ENCODE results near the gene HTR1D.

HTR1D gene

DNA sequence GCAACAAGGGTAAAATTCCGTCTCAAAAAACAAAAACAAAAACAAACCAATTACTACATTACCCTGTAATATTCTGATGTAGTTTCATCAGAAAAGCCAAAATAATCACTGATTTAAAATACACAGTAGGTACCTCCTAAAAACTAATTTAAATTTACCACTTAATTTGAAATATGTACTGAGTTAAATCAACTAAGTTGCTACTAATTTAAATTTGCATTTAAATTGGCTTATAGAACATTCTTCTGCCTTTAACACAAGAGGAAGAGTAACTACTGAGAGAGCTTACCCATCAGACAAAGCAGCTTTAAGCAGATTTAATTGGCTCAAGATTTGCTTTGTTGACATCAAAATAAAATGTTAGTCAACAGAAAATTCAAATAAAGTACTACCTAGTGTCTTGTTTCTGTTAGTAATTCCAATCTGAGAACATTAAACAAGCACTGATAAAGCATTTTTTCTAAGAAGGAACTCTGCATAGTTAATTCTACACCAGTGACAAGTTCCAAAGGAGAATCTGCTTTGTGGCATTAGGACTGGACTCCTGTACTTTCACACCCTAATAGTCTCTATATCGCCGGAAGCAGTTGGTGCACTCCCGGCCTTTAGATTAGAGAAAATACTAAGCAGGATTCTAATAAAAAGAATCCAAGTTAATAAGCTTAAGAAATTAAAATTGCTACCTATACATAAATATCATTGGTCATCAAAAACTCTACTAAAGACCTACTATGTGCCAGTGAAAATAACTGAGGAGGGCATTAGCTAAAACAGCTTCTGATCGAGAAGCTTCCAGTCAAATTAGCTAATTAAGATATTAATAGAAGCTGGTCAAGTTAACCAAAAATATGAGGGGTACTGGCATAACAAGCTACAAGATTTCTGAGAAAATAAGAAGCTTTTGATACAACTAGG lies 57.1 kb downstream of the HTR1D start:
- Histone ChIP-seq H3K4me3 (ENCODE audit: low read depth in 1 of 2, low read length in 2 of 2) (no peak overlapping the region), H4K20me1 (ENCODE audit: insufficient read depth, low read length) (peaks cover 56% of the 10 kb centered on the region; the same call in 1 of the 2 replicates), H3K27ac (ENCODE audit: low read length) (no peak overlapping the region), H3K4me1 (ENCODE audit: insufficient read depth, low read length) (no peaks in the 10 kb centered on the region), H3K9ac (ENCODE audit: low read depth, low read length) (no peak overlapping the region), H3K9me3 (ENCODE audit: insufficient read depth, low read length, severe bottlenecking) (no peaks in the 10 kb centered on the region), H2AFZ (ENCODE audit: low read depth, low read length) (no peak overlapping the region), H3K79me2 (ENCODE audit: insufficient read depth, low read length) (peaks cover 92% of the 10 kb centered on the region), H3K36me3 (ENCODE audit: insufficient read depth, low read length) (no peaks in the 10 kb centered on the region), H3K27me3 (ENCODE audit: insufficient read depth, low read length, poor library complexity) (no peaks in the 10 kb centered on the region), H3K4me2 (ENCODE audit: insufficient read depth, low read length) (no peak overlapping the region)
- no peak for TF ChIP-seq EZH2 (IDR thresholded peaks at IDR 0.05; ENCODE audit: borderline replicate concordance, low read depth, low read length, severe bottlenecking)
- TF ChIP-seq, protein P1, sequence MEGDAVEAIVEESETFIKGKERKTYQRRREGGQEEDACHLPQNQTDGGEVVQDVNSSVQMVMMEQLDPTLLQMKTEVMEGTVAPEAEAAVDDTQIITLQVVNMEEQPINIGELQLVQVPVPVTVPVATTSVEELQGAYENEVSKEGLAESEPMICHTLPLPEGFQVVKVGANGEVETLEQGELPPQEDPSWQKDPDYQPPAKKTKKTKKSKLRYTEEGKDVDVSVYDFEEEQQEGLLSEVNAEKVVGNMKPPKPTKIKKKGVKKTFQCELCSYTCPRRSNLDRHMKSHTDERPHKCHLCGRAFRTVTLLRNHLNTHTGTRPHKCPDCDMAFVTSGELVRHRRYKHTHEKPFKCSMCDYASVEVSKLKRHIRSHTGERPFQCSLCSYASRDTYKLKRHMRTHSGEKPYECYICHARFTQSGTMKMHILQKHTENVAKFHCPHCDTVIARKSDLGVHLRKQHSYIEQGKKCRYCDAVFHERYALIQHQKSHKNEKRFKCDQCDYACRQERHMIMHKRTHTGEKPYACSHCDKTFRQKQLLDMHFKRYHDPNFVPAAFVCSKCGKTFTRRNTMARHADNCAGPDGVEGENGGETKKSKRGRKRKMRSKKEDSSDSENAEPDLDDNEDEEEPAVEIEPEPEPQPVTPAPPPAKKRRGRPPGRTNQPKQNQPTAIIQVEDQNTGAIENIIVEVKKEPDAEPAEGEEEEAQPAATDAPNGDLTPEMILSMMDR (IDR thresholded peaks at IDR 0.05; ENCODE audit: borderline replicate concordance, extremely low read depth, low read length, poor library complexity, severe bottlenecking) = no peak
- DNase-seq = no peak
- no peak for ATAC-seq (ENCODE audit: insufficient read depth, low read depth)

DNA sequence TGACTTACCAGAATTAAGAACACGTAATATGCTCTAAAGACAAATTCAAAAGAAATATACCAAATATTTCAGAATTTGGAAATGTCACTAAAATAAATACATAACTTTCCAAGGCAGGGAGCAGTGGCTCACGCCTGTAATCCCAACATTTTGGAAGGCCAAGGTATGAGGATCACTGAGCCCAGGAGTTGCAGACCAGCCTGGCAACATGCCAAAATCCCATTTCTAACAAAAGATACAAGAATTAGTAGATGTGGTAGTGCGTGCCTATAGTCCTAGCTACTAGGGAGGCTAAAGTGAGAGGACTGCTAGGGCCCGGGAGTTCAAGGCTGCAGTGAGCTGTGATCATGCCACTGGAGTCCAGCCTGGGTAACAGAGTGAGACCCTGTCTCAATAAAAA lies 60.4 kb downstream of the HTR1D start:
- Histone ChIP-seq H3K9ac (ENCODE audit: low read depth, low read length) (no peak overlapping the region), H3K27ac (ENCODE audit: low read length) (no peak overlapping the region), H2AFZ (ENCODE audit: low read depth, low read length) (no peak overlapping the region), H3K4me1 (ENCODE audit: insufficient read depth, low read length) (no peaks in the 10 kb centered on the region), H3K79me2 (ENCODE audit: insufficient read depth, low read length) (peaks cover 89% of the 10 kb centered on the region), H3K27me3 (ENCODE audit: insufficient read depth, low read length, poor library complexity) (no peaks in the 10 kb centered on the region), H3K4me3 (ENCODE audit: low read depth in 1 of 2, low read length in 2 of 2) (no peak overlapping the region), H4K20me1 (ENCODE audit: insufficient read depth, low read length) (peaks cover 59% of the 10 kb centered on the region; the same call in 1 of the 2 replicates), H3K36me3 (ENCODE audit: insufficient read depth, low read length) (no peaks in the 10 kb centered on the region), H3K4me2 (ENCODE audit: insufficient read depth, low read length) (no peak overlapping the region), H3K9me3 (ENCODE audit: insufficient read depth, low read length, severe bottlenecking) (no peaks in the 10 kb centered on the region)
- TF ChIP-seq, protein P1 (IDR thresholded peaks at IDR 0.05; ENCODE audit: borderline replicate concordance, extremely low read depth, low read length, poor library complexity, severe bottlenecking) = no peak
- TF ChIP-seq EZH2 (IDR thresholded peaks at IDR 0.05; ENCODE audit: borderline replicate concordance, low read depth, low read length, severe bottlenecking) = no peak
- DNase-seq (no peak), ATAC-seq (ENCODE audit: insufficient read depth, low read depth) (no peak)

DNA sequence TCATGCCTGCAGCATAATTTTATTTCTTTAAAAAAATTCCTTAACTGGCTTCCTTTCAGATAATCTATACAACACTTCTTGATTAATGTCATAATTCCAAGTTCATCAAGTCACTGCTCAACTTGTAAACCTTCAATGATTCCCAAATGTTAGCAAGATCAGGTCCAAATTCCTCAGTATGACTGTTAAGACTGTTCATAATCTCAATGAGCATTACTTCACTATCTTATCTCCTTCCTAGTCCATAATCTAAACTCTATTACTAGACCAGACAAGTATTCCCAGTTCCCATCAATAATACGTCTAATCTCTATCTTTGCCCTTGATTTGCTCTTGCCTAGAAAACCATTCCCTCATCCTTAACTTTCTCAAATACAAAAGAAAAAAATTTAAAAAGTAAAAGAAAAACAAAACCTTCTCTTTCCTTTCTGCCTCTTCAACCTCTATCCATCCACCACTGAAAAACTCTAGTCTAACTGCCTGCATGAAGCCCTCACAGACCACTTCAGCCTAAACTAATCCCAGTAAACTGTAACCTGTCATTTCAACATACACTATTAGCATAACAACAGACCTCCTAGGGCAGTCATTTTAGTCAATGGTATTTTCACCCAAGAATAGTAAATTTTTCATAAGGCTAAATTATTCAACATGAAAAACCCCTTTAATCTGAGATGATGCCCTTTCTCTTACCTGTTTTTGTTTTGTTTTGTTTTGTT lies 64.2 kb downstream of the HTR1D start:
- Histone ChIP-seq H3K9me3 (ENCODE audit: insufficient read depth, low read length, severe bottlenecking) (no peaks in the 10 kb centered on the region), H3K27me3 (ENCODE audit: insufficient read depth, low read length, poor library complexity) (no peaks in the 10 kb centered on the region), H2AFZ (ENCODE audit: low read depth, low read length) (no peak overlapping the region), H3K36me3 (ENCODE audit: insufficient read depth, low read length) (no peaks in the 10 kb centered on the region), H3K4me1 (ENCODE audit: insufficient read depth, low read length) (no peaks in the 10 kb centered on the region), H3K9ac (ENCODE audit: low read depth, low read length) (no peak overlapping the region), H3K4me3 (ENCODE audit: low read depth in 1 of 2, low read length in 2 of 2) (no peak overlapping the region), H3K4me2 (ENCODE audit: insufficient read depth, low read length) (no peak overlapping the region), H4K20me1 (ENCODE audit: insufficient read depth, low read length) (peaks cover 58% of the 10 kb centered on the region), H3K27ac (ENCODE audit: low read length) (no peak overlapping the region), H3K79me2 (ENCODE audit: insufficient read depth, low read length) (peaks cover 86% of the 10 kb centered on the region)
- ATAC-seq (ENCODE audit: insufficient read depth, low read depth) = no peak
- TF ChIP-seq EZH2 (IDR thresholded peaks at IDR 0.05; ENCODE audit: borderline replicate concordance, low read depth, low read length, severe bottlenecking) = no peak
- TF ChIP-seq, protein P1 (IDR thresholded peaks at IDR 0.05; ENCODE audit: borderline replicate concordance, extremely low read depth, low read length, poor library complexity, severe bottlenecking) = no peak
- DNase-seq = no peak

Data from DND-41 (cell line).